HL-60/S4 (cell line): Measurements from ENCODE around the gene MBP.

Source experiments
- in situ Hi-C: fragments of 300-500 bp; cut with MboI; formaldehyde crosslinking; loops from 2 replicates; pipeline ENCODE4 v1.14.3; 2022; ENCODE audit warnings: low sequenced_read_pairs

MBP gene

GRCh38 chr18:77068321-77069312 is 64.0 kb downstream of the MBP start:
- in situ Hi-C loops: no loop called here

GRCh38 chr18:77067291-77068061 is 65.1 kb downstream of the MBP start:
- in situ Hi-C loops: no loop called here

DNA sequence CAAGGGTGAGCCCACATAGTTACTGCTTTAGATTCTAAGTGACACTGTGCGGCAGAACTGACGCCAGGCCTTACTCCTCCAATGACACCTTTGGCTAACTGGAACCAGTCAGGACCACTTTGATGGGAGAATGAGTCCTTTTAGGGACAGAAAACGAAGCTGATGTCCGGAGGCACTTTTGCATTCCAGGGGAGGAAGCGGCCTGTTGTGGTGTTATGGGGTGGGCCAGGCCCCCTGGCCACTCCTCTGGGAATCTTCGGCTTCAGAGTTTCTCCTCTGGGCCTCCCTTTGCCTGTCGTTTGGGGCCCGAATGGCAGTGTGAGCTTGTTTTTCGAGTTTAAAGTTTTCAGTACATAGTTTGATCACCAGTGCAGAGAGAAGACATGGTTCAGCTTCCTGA is 65.9 kb downstream of the MBP start:
- in situ Hi-C loops: no loop called here

DNA sequence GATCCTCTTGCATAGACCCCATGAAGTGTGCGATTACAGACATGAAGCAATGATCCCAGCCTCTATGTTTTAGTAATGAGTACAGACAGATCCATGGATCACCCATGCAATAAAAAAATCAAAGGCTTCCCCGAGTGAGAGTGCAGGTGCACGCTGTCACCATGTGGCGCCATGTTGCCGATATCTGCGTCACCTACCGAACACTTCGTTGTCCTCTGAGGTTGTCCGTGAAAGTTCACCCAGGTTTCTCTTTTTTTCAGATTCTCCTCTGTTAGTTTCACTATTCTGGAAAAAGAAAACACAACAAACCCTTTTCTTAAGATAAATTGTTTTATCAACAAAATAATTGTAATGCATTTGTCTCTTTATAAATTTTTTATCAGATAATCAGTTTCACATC is 66.5 kb downstream of the MBP start:
- in situ Hi-C loops: no loop called here

GRCh38 chr18:77065221-77065981 is 67.2 kb downstream of the MBP start:
- in situ Hi-C loops: no loop called here

DNA sequence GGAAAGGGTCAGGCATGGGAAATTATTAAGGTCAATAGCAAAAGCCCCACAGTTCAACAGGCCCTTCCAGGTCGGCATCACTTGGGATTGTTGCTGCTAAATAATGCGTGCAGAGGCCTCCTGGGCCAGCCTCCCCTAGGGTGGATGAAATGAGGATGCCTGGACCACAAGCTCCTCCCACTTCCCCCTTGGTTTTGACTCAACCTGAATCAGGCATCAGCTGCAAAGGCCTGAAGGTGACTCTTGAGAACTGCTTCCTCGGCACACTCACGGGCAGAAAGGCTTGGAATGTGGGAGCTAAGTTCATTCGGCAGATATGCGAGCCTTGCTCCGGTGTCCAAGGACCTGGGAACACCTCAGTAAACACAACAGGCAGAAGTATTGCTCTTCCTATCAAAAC is 69.3 kb downstream of the MBP start:
- in situ Hi-C loops: no loop called here

GRCh38 chr18:77062518-77063003 is 70.0 kb downstream of the MBP start:
- in situ Hi-C loops: no loop called here

DNA sequence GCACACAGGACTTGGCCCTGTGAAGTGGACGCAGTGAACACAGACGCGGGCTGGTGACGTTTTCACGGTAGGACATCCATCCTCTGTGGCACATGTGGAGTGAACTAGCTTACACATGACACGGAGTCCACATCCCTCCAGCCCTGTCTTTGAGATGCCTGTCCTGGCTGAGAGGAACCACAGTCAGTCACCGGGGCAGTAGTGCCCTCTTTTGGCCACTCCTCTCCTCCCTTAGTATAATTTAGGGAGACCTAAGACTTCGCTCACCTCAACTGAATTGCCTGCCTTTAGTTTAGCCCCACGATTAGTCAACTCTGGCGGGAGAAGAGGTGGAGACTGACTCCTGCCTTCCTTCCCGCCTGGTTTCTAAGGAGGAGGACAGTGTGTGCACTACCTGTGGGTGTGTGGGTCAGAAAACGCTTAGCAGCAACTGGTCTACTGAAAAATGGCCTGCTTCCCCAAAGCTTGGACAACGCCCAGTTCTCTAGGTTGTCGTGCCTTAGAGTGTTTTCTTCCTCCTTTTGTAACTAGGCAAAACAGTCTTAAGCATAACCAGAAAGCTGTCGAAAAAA is 70.6 kb downstream of the MBP start:
- in situ Hi-C loops: no loop called here

DNA sequence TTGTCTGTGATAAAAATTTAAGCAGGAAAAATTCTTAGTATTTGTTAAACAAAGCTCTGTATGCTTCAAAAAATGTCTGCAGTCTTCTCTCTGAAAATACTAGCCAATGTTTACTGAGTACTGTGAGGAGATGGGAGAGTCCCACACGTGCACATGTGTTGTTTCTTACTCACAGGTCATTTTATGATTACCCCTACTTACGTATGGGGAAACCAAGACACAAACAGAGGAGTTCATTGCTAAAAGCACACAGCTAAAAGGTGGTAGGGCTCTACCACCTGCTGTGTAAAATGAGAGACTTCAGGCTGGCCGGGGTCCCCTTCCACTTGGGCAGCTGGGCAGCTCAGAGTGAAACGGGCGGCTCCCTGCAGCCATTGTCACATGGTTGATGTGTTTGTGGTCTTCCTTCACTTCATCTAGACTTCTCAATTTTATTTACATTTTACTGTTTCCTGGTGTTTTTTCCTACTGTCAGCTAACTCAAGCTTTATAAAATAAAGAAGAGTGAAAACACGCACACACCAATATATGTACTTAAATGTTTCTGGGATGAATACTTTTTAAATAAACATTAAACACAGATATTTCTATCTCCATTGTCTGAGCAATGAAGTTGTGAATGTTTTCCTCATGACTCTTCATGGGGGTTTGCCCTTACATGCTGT is 71.2 kb downstream of the MBP start:
- in situ Hi-C loops: no loop called here

GRCh38 chr18:77060151-77060550 is 72.4 kb downstream of the MBP start:
- in situ Hi-C loops: no loop called here

- in situ Hi-C loops: no loop called here
Observed at GRCh38 chr18:77059294-77059916, 73.2 kb downstream of the MBP start.

DNA sequence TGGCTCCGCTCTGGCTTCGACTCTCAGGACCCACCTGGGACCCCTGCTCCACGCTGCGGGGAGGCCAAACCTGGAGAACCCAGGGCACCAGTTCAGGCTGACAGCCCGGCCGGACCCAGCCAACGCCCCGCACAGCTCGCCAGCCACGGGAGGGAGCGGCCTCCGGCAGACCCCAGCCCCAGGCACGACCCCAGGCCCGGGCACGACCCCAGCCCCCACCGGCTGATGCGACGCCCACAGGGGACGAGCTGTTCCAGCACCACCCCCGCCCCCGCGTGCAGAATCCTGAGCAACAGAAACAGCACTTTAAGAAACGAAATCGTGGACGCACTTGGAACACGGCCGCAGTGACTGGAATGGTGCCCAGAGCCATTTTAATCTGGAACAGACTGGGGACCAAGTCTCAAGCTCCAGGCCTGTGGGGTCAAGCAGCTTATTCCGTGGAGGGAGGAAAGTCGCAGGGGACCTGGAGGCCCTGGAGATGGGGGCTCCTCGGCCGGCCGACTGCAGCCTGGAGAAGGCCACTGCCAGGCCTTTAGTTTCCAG is 74.2 kb downstream of the MBP start:
- in situ Hi-C loops: no loop called here

DNA sequence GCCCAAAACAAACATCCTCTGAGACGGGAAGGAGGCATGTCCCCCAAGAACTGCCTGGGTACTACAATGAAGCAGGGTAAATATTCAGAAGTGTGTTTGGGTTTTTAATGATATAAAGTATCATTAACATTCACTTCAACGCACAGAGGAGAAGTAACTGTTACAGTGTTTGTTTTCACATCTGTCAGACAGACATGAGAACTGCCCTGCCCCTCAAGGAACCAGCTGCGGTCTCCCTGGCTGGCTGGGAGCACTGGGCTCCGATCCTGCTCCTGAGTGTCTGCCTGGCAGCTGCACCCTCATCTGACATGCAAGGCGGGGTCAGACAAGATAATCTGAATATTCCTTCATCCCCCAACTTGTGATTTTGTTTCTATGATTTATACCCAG is 75.6 kb downstream of the MBP start:
- in situ Hi-C loops: no loop called here

GRCh38 chr18:77056344-77057005 is 76.1 kb downstream of the MBP start:
- in situ Hi-C loops: no loop called here

DNA sequence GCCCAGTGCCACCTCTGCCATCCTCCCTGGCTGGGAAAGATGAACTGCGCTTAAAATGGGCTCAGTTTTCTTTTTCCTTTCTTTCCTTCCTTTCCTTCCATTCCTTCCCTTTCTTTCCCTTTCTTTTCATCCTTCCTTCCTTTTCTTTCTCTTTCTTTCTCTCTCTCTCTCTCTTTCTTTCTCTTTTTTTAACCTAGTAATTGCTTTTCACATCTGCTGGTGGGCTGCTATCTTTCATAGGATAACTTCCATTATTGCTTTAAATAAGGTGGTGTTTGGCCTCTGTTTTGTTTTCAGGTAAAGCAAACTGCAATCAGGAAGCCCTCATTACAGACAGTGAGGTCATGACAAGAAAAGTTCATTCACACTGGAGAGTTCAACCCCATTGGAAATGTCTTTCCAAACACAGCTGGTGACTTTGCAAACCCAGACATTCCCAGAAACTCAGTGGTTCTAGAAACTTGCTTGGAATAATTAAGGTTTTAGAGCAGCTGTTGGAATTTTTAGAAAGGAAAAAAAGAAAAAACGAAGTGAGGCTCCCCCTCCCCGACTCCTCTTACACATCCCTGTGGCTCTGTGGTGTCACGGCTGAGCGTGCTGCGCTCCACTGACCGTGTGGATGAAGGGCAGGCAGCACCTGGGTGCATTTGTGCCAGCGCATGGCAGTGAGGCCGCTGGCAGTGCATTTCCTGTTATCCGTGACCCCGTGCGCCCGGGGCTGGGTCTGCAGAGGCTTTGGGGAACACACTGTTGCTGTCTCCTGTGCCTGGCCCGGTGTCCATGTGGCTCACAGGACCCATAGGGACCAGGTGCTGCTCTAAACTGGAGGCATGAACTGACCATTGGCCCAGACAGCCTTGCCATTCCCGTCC is 76.9 kb downstream of the MBP start:
- in situ Hi-C loops: no loop called here

GRCh38 chr18:77054606-77055428 is 77.8 kb downstream of the MBP start:
- in situ Hi-C loops: loop anchor here (5.0 kb wide), 1 partner anchor 53 kb away; no protein-coding TSS in a partner anchor

GRCh38 chr18:77054288-77054605 is 78.3 kb downstream of the MBP start:
- in situ Hi-C loops: loop anchor here (5.0 kb wide), 1 partner anchor 52 kb away; no protein-coding TSS in a partner anchor
